HepG2 (cell line): Measurements from ENCODE around the gene HOXA11. TPM values are rescaled to one million over a fixed set of nuclear protein-coding genes. Genes with fewer than 3 reads are reported as not detected.

ENCODE experiments used
- TERF1 ChIP-seq: sonication (generic); formaldehyde crosslinking; IDR thresholded peaks from 2 replicates; pipeline ENCODE4 v1.8.0; 2022; ENCODE audit warnings: mild to moderate bottlenecking, missing genetic modification reagents, moderate library complexity
- ZFP91 ChIP-seq: sonication (generic); formaldehyde crosslinking; IDR thresholded peaks from 2 replicates; pipeline ENCODE4 v1.9.0; 2022; ENCODE audit warnings: missing genetic modification reagents, mild to moderate bottlenecking, borderline replicate concordance
- ZNF260 ChIP-seq: sonication (generic); formaldehyde crosslinking; IDR thresholded peaks from 2 replicates; pipeline ENCODE4 v1.4.0; 2020; ENCODE audit warnings: missing genetic modification reagents, low read depth, mild to moderate bottlenecking, borderline replicate concordance
- ZNF646 ChIP-seq: sonication (generic); formaldehyde crosslinking; IDR thresholded peaks from 2 replicates; pipeline ENCODE4 v1.9.0; 2021; ENCODE audit warnings: mild to moderate bottlenecking, missing genetic modification reagents
- polyA plus RNA-seq, 8 experiments: library from polyadenylated mRNA; depleted of rRNA in 3 of 8; stranded (reverse) in 7 of 8; unstranded in 1 of 8; fragments of >200 nt; fragmentation: Illumina TruSeq in 4 of 8; extraction: Trizol in 4 of 8; gene quantifications; 2 replicates each; pipeline versions ENCODE4 v1.2.1 to v1.2.3, GENCODE V29; 2011 to 2016; ENCODE audit warnings: low read depth in 4 of 8, missing spikeins in 1 of 8, mixed read lengths in 1 of 8; ENCODE audit not compliant: insufficient read depth in 1 of 8
- total RNA-seq, 5 experiments: library from RNA; depleted of rRNA; stranded (reverse); fragments of >200 nt; fragmentation: Illumina TruSeq; extraction: Trizol; gene quantifications; 2 replicates each; pipeline ENCODE4 v1.2.3, GENCODE V29; 2016; ENCODE audit warnings: low read depth in 1 of 5

The HOXA11 gene
- total and polyA plus RNA-seq, 2 of the 13 experiments (the other 11 are each of a cell fraction or from before 2014, with no cell fraction given): not detected

- TF ChIP-seq TERF1 (no peak), ZFP91 (CRISPR knock-in tag) (no peak), ZNF646 (CRISPR knock-in tag) (no peak), ZNF260 (CRISPR knock-in tag) (no peak)
These were observed at the start of gene HOXA11 (continued) for GRCh38 chr7:27185013-27185853.
